Esophagus squamous epithelium (tissue), 4 donors: ENCODE results near the gene ZNF366.

Experiments used
- CTCF ChIP-seq, 6 experiments: fragments of 450-650 bp in 4 of 6; fragments of 200-600 bp in 2 of 6; sonication (generic) in 2 of 6; IDR thresholded peaks; one replicate each; pipeline ENCODE4 v1.5.1; 2016 to 2019; ENCODE audit warnings: antibody characterized with exemption in 6 of 6, mild to moderate bottlenecking in 4 of 6, moderate library complexity in 4 of 6
- POLR2A ChIP-seq, 4 donors: fragments of 450-650 bp; IDR thresholded peaks; one replicate each; pipeline ENCODE4 v1.6.1; 2017; ENCODE audit warnings: antibody characterized with exemption in 4 of 4, mild to moderate bottlenecking in 4 of 4, moderate library complexity in 3 of 4

GRCh38 chr5:72427016-72427415 lies 80.2 kb downstream of the ZNF366 start:
- TF ChIP-seq POLR2A (IDR thresholded peaks at IDR 0.05) (no peak), CTCF (IDR thresholded peaks at IDR 0.05) (no peak)
